ENCODE results near the gene GIMAP7.

The GIMAP7 gene

DNA sequence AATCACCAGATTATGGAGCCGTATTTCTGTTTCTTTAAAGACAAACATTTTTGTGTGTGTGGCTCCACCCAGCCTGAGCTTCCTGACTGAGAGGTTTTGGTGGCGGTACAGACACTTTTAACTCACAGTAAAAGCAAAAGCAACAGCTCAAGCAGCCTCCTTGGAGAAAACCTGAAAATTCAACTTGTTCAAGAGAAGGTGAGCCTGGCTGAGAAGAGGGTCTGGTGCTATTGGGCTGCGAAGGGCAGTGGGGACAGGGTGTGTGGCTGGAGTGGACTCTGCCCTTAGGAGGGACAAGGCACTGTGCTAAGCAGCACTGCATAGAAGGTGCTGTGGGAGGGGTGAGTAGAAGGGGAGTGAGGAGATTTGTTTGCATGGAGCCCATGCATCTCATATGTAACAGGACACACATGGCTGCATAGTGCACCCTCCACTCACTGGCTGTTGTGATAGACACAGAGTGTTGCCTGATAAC, at the start of gene GIMAP7:
Gene GIMAP7, plus strand, starts transcription at position 125 of the 475 bp plus-strand sequence. CDS start 5,103 bp downstream, outside the sequence.
- Histone ChIP-seq H3K27ac (peak within 1 kb of the TSS in 1 of 2 donors; percentile 68), H3K4me3 (peak within 1 kb of the TSS; percentile 65)
- DNase-seq (ENCODE audit: low spot score) = no peak
- TF ChIP-seq CTCF (IDR thresholded peaks at IDR 0.05) = no peak

GRCh38 chr7:150464962-150465361, 49.7 kb upstream of the GIMAP7 start:
- no peak overlapping the region for H3K27ac ChIP-seq
- H3K4me3 ChIP-seq = no peak overlapping the region
- no peak for TF ChIP-seq CTCF (IDR thresholded peaks at IDR 0.05)

DNA sequence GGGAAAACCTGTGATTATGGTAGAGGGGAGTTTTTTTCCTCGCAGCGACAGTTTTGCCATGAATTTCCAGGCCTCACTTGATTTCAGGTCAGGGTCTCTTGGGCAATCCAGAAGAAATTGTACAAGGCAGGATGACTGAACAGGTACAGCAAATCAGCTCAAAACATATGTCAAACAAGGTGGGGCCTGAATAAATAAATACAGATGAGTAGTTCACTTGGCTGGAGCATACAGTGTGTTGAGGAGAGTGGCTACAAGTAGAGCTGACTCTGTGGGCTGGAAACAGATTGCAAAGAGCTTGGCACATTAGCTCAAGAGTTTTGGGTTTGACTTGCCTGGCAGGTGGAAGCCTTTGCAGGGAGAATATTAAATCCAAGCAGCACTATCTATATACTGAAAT, 49.3 kb upstream of the GIMAP7 start:
- Histone ChIP-seq H3K27ac (no peak overlapping the region), H3K4me3 (no peak overlapping the region)
- TF ChIP-seq CTCF (IDR thresholded peaks at IDR 0.05) = no peak
- no peak for DNase-seq (ENCODE audit: low spot score)

More at GRCh38 chr7:150464962-150465361, 49.7 kb upstream of the GIMAP7 start:
- no peak for DNase-seq (ENCODE audit: low spot score)

DNA sequence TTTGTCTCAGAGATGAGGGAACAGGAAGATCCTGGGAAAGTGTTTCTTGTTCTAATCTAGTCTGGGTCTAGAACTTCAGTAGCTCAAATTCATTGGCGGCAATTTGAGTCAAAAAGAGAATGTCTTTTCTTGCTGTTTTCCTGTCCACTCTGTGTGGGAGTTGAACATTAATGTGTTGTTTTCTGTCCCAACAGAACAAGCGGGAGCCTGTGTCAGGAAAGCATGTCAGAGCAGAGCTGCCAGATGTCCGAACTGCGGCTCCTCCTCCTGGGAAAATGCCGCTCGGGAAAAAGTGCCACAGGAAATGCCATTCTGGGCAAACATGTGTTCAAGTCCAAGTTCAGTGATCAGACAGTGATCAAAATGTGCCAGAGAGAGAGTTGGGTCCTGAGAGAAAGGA, 48.2 kb upstream of the GIMAP7 start:
- no peak for DNase-seq (ENCODE audit: low spot score)
- peak overlapping the region; percentile 48 for H3K4me3 ChIP-seq
- peak overlapping the region in 1 of 2 donors; percentile 22 for H3K27ac ChIP-seq
- TF ChIP-seq CTCF (IDR thresholded peaks at IDR 0.05) = no peak

DNA sequence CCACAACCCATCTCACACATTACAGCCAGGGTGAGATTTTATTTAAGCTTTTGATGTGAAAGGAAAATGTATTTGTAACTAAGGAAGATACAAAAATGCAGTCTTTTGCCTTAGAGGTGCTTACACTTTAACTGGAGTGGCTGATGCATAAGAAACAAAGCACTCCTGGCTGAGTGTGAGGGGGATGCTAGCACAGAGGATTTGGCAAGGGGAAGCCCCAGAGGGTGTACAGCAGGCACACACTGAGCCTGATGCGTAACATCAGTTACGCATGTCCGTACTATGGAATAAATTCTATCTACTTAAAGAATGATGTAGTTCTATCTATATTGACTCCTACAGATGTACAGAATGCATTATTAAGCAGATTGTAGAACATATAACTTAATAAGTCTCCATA, 46.4 kb upstream of the GIMAP7 start:
- DNase-seq (ENCODE audit: low spot score) = no peak
- H3K27ac ChIP-seq = peak overlapping the region in 1 of 2 donors; percentile 2
- H3K4me3 ChIP-seq = peak overlapping the region; percentile 50
- TF ChIP-seq CTCF (IDR thresholded peaks at IDR 0.05) = no peak

DNA sequence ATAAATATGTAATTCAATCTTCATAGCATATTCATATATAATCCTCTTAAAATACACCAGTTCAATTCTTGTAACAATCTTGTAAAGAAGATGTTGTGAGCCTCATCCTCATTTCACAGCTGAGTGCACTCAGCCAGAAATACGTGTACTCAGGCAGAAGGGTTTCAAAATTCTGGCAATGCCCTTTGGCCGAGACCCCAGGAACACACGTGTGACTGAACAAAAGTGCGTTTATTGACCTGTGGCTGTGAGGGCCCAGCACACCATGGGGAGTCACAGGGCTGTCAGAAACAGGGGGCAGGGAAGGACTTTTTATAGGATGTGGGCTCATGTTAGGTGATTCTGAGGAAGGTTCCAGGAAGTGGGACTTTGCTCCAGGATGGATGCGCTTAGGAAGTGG, 42.8 kb upstream of the GIMAP7 start:
- no peak for TF ChIP-seq CTCF (IDR thresholded peaks at IDR 0.05)
- no peak overlapping the region for H3K4me3 ChIP-seq

GRCh38 chr7:150473902-150474301, 40.8 kb upstream of the GIMAP7 start:
- TF ChIP-seq CTCF (IDR thresholded peaks at IDR 0.05) = no peak
- no peak overlapping the region for H3K27ac ChIP-seq

More for the DNA sequence above, 42.8 kb upstream of the GIMAP7 start:
- H3K27ac ChIP-seq = no peak overlapping the region
- no peak for DNase-seq (ENCODE audit: low spot score)

More at GRCh38 chr7:150473902-150474301, 40.8 kb upstream of the GIMAP7 start:
- no peak for DNase-seq (ENCODE audit: low spot score)
- no peak overlapping the region for H3K4me3 ChIP-seq

Measured in coronary artery (tissue), 2 donors.